Measurements from ENCODE around the gene ZBTB44.

The ZBTB44 gene

GRCh38 chr11:130300567-130300966, 14.2 kb downstream of the ZBTB44 start:
- H3K4me2 ChIP-seq (ENCODE audit: low read depth, low read length, poor library complexity, severe bottlenecking), result no peak overlapping the region
- no peaks in the 10 kb centered on the region for H3K27me3 ChIP-seq (ENCODE audit: insufficient read depth, low read length, poor library complexity, severe bottlenecking)
- peaks cover 9% of the 10 kb centered on the region for H3K4me1 ChIP-seq (ENCODE audit: insufficient read depth, low read length, poor library complexity, severe bottlenecking)
- no peak overlapping the region for H2AFZ ChIP-seq (ENCODE audit: low read length)
- no peak overlapping the region for H3K9ac ChIP-seq (ENCODE audit: low read depth, low read length, poor library complexity, severe bottlenecking)
- H3K9me3 ChIP-seq (ENCODE audit: insufficient read depth, low read depth, low read length), result no peaks in the 10 kb centered on the region
- no peaks in the 10 kb centered on the region for H3F3A ChIP-seq (ENCODE audit: low read depth)
- TF ChIP-seq EZH2phosphoT487 (IDR thresholded peaks at IDR 0.05; ENCODE audit: borderline replicate concordance), result no peak
- TF ChIP-seq CTCF (conservative IDR thresholded peaks at IDR 0.05; ENCODE audit: low read length), result no peak
- H3K9me2 ChIP-seq (replicated peaks; ENCODE audit: low read depth, low read length), result no peaks in the 10 kb centered on the region
- no peak overlapping the region for H3K4me3 ChIP-seq (ENCODE audit: low read length, poor library complexity, severe bottlenecking)
- no peaks in the 10 kb centered on the region; the same call in 1 of the 2 replicates for H3K36me3 ChIP-seq (ENCODE audit: insufficient read depth, low read length)
- H3K79me2 ChIP-seq (ENCODE audit: insufficient read depth, low read length), result peaks cover 99% of the 10 kb centered on the region
- H4K20me1 ChIP-seq (ENCODE audit: insufficient read depth, low read length, poor library complexity, severe bottlenecking), result peaks cover 92% of the 10 kb centered on the region

GRCh38 chr11:130299978-130300377, 14.7 kb downstream of the ZBTB44 start:
- H3K4me2 ChIP-seq (ENCODE audit: low read depth, low read length, poor library complexity, severe bottlenecking), result no peak overlapping the region

GRCh38 chr11:130295657-130296056, 19.1 kb downstream of the ZBTB44 start:
- no peaks in the 10 kb centered on the region for H3F3A ChIP-seq (ENCODE audit: low read depth)
- H3K9me3 ChIP-seq (ENCODE audit: insufficient read depth, low read depth, low read length), result no peaks in the 10 kb centered on the region
- H3K4me1 ChIP-seq (ENCODE audit: insufficient read depth, low read length, poor library complexity, severe bottlenecking), result peaks cover 2% of the 10 kb centered on the region
- H3K4me2 ChIP-seq (ENCODE audit: low read depth, low read length, poor library complexity, severe bottlenecking), result no peak overlapping the region
- no peak overlapping the region for H3K9ac ChIP-seq (ENCODE audit: low read depth, low read length, poor library complexity, severe bottlenecking)
- no peak overlapping the region for H3K4me3 ChIP-seq (ENCODE audit: low read length, poor library complexity, severe bottlenecking)
- H4K20me1 ChIP-seq (ENCODE audit: insufficient read depth, low read length, poor library complexity, severe bottlenecking), result peaks cover 80% of the 10 kb centered on the region
- peaks cover 97% of the 10 kb centered on the region for H3K79me2 ChIP-seq (ENCODE audit: insufficient read depth, low read length)
- no peaks in the 10 kb centered on the region for H3K9me2 ChIP-seq (replicated peaks; ENCODE audit: low read depth, low read length)
- no peak for TF ChIP-seq CTCF (conservative IDR thresholded peaks at IDR 0.05; ENCODE audit: low read length)
- no peak for TF ChIP-seq EZH2phosphoT487 (IDR thresholded peaks at IDR 0.05; ENCODE audit: borderline replicate concordance)
- H3K27me3 ChIP-seq (ENCODE audit: insufficient read depth, low read length, poor library complexity, severe bottlenecking), result no peaks in the 10 kb centered on the region
- no peak overlapping the region for H2AFZ ChIP-seq (ENCODE audit: low read length)
- H3K36me3 ChIP-seq (ENCODE audit: insufficient read depth, low read length), result no peaks in the 10 kb centered on the region; the same call in 1 of the 2 replicates

More at GRCh38 chr11:130299978-130300377, 14.7 kb downstream of the ZBTB44 start:
- Histone ChIP-seq H3K9me3 (ENCODE audit: insufficient read depth, low read depth, low read length) (no peaks in the 10 kb centered on the region), H3K27me3 (ENCODE audit: insufficient read depth, low read length, poor library complexity, severe bottlenecking) (no peaks in the 10 kb centered on the region), H3K9ac (ENCODE audit: low read depth, low read length, poor library complexity, severe bottlenecking) (no peak overlapping the region), H2AFZ (ENCODE audit: low read length) (no peak overlapping the region), H3K4me1 (ENCODE audit: insufficient read depth, low read length, poor library complexity, severe bottlenecking) (peaks cover 9% of the 10 kb centered on the region), H3K36me3 (ENCODE audit: insufficient read depth, low read length) (no peaks in the 10 kb centered on the region; the same call in 1 of the 2 replicates), H3K9me2 (replicated peaks; ENCODE audit: low read depth, low read length) (no peaks in the 10 kb centered on the region), H3F3A (ENCODE audit: low read depth) (no peaks in the 10 kb centered on the region), H4K20me1 (ENCODE audit: insufficient read depth, low read length, poor library complexity, severe bottlenecking) (peaks cover 95% of the 10 kb centered on the region), H3K4me3 (ENCODE audit: low read length, poor library complexity, severe bottlenecking) (no peak overlapping the region), H3K79me2 (ENCODE audit: insufficient read depth, low read length) (peaks cover 99% of the 10 kb centered on the region)
- TF ChIP-seq EZH2phosphoT487 (IDR thresholded peaks at IDR 0.05; ENCODE audit: borderline replicate concordance) (no peak), CTCF (conservative IDR thresholded peaks at IDR 0.05; ENCODE audit: low read length) (no peak)
